Upper lobe of left lung (tissue), 6 donors: ENCODE measurements around the gene SOCS4. TPM values are rescaled to one million over a fixed set of nuclear protein-coding genes. Genes with fewer than 3 reads are reported as not detected.
"Not testable (repeated sequence)": the region's sequence is repeated elsewhere in the genome, so short reads cannot be mapped to it uniquely, and the experiment has no call there.

Experiments used
- ATAC-seq, 2 donors: fragments of 200-7000 bp; cut with Tn5 transposase; one replicate each; pipeline ENCODE4 v1.9.1; 2022; ENCODE audit warnings: mild to moderate bottlenecking in 2 of 2, moderate library complexity in 2 of 2; ENCODE audit not compliant: low FRiP score in 2 of 2
- DNase-seq, 2 donors: peaks; one replicate each; pipeline ENCODE4 v3.0.0-alpha.2; 2019 to 2020
- H3K27ac ChIP-seq, 4 donors: fragments of 200-600 bp; sonication (generic); one replicate each; pipeline ENCODE4 v1.5.1; 2016 to 2019
- H3K27me3 ChIP-seq, 4 donors: fragments of 200-600 bp; sonication (generic); one replicate each; pipeline ENCODE4 v1.5.1; 2017 to 2019
- H3K36me3 ChIP-seq, 4 donors: fragments of 200-600 bp; sonication (generic); one replicate each; pipeline ENCODE4 v1.5.1; 2016 to 2019
- H3K4me1 ChIP-seq, 4 donors: fragments of 200-600 bp; sonication (generic); one replicate each; pipeline ENCODE4 v1.5.1; 2018 to 2019
- H3K4me3 ChIP-seq, 4 donors: fragments of 200-600 bp; sonication (generic); one replicate each; pipeline ENCODE4 v1.5.1; 2017 to 2019; ENCODE audit warnings: mild to moderate bottlenecking in 2 of 4, moderate library complexity in 1 of 4
- H3K9me3 ChIP-seq, 4 donors: fragments of 200-600 bp; sonication (generic); one replicate each; pipeline ENCODE4 v1.5.1; 2018 to 2019
- EP300 ChIP-seq, 4 donors: sonication (generic); formaldehyde crosslinking; IDR thresholded peaks; one replicate each; pipeline ENCODE4 v1.5.1; 2017; ENCODE audit warnings: antibody characterized with exemption in 4 of 4, control low read depth in 2 of 4
- POLR2A ChIP-seq, 4 donors: fragments of 450-650 bp; IDR thresholded peaks; one replicate each; pipeline ENCODE4 v1.5.1; 2016 to 2017; ENCODE audit warnings: antibody characterized with exemption in 4 of 4, mild to moderate bottlenecking in 2 of 4
- POLR2AphosphoS5 ChIP-seq, 2 donors: sonication (generic); formaldehyde crosslinking; IDR thresholded peaks; one replicate each; pipeline ENCODE4 v1.5.1; 2017; ENCODE audit warnings: antibody characterized with exemption in 2 of 2
- WGBS, 2 donors: methylation state at CpG; one replicate each; pipeline ENCODE4 v1.1.5; 2017 to 2018; 5-methylcytosine and 5-hydroxymethylcytosine counted together
- total RNA-seq, 6 donors: library from RNA; depleted of rRNA in 4 of 6; stranded (reverse); fragments of >200 nt in 4 of 6; gene quantifications; one replicate each; pipeline versions ENCODE4 v1.1.0 to v1.2.1, GENCODE V29; 2016 to 2021
- TF ChIP-seq, protein P1 (sequence below), 6 experiments: fragments of 450-650 bp in 4 of 6; fragments of 200-600 bp in 2 of 6; sonication (generic) in 2 of 6; IDR thresholded peaks; one replicate each; pipeline ENCODE4 v1.5.1; 2016 to 2019; ENCODE audit warnings: antibody characterized with exemption in 6 of 6
- donor health status: DM: no; HTN: no; CAD: no; lungs with moderate emphysema.
- donor health status: DM: no; HTN: yes; CAD: no; lungs with severe emphysema.

SOCS4 gene
- total RNA-seq, 6 donors from 2014 or later, result 4.4 to 26.5 (median 18.4) TPM

DNA sequence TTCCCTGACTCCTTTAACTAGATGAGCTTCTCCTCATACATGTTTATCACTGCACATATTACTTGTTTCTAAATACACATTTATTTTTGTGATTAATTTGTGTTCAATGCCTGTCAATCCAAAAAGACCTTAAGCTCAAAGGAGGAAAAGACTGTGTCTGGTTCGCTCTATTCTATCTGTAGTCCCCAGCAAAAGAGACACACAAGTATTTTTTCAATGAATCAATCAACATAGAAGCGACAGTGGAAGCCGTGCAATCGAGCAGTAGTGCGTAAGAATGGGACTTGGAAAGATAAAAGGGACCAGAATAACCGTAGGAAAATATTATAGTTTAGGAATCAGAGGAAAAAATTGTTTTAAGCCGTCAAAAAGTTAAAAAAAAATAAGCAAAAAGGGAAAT is 1.1 kb upstream of the SOCS4 start:
- Histone ChIP-seq H3K4me1 (peaks cover 16 to 33% (median 19%) of the 10 kb centered on the region in 4 donors), H3K27ac (no peak overlapping the region), H3K27me3 (no peaks in the 10 kb centered on the region), H3K4me3 (peak overlapping the region in 2 of 4 donors; percentile 80 to 88), H3K9me3 (no peaks in the 10 kb centered on the region), H3K36me3 (no peaks in the 10 kb centered on the region)
- no peak for ATAC-seq
- no peak for DNase-seq
- TF ChIP-seq POLR2A (IDR thresholded peaks at IDR 0.05) (no peak), EP300 (IDR thresholded peaks at IDR 0.05) (no peak), POLR2AphosphoS5 (IDR thresholded peaks at IDR 0.05) (no peak)
- TF ChIP-seq, protein P1, sequence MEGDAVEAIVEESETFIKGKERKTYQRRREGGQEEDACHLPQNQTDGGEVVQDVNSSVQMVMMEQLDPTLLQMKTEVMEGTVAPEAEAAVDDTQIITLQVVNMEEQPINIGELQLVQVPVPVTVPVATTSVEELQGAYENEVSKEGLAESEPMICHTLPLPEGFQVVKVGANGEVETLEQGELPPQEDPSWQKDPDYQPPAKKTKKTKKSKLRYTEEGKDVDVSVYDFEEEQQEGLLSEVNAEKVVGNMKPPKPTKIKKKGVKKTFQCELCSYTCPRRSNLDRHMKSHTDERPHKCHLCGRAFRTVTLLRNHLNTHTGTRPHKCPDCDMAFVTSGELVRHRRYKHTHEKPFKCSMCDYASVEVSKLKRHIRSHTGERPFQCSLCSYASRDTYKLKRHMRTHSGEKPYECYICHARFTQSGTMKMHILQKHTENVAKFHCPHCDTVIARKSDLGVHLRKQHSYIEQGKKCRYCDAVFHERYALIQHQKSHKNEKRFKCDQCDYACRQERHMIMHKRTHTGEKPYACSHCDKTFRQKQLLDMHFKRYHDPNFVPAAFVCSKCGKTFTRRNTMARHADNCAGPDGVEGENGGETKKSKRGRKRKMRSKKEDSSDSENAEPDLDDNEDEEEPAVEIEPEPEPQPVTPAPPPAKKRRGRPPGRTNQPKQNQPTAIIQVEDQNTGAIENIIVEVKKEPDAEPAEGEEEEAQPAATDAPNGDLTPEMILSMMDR (IDR thresholded peaks at IDR 0.05), result no peak
- WGBS, 2 donors, result 30 to 45% methylated on average over 7 of the region's 7 CpGs

DNA sequence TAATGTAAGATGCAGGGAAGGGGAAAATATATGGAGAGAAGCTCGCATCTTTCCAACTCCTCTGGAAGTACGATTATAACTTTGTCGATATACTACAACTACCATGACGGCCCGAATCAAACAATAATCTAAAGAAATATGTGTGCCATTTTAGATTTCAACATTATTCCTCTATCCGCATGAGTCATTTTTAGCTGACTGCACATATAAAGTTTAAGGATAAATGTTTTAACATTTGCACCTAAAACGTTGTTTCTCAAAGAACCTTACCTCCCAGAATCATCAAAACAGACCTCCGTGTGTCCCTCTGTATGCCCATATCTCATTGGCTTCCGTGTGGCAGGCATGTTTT is 619 bp upstream of the SOCS4 start:
- TF ChIP-seq, protein P1 (IDR thresholded peaks at IDR 0.05), result no peak
- no peak for TF ChIP-seq EP300 (IDR thresholded peaks at IDR 0.05)
- no peak for TF ChIP-seq POLR2A (IDR thresholded peaks at IDR 0.05)
- TF ChIP-seq POLR2AphosphoS5 (IDR thresholded peaks at IDR 0.05), result no peak
- 2 to 3% methylated on average over 9 of the region's 9 CpGs for WGBS, 2 donors
- ATAC-seq, result no peak
- peak overlapping the region; percentile 86 to 93 (median 90) for H3K27ac ChIP-seq
- H3K4me1 ChIP-seq, result peaks cover 17 to 38% (median 21%) of the 10 kb centered on the region in 4 donors
- no peaks in the 10 kb centered on the region for H3K9me3 ChIP-seq
- no peaks in the 10 kb centered on the region for H3K27me3 ChIP-seq
- H3K4me3 ChIP-seq, result peak overlapping the region; percentile 27 to 90 (median 84)
- no peaks in the 10 kb centered on the region for H3K36me3 ChIP-seq
- no peak for DNase-seq

DNA sequence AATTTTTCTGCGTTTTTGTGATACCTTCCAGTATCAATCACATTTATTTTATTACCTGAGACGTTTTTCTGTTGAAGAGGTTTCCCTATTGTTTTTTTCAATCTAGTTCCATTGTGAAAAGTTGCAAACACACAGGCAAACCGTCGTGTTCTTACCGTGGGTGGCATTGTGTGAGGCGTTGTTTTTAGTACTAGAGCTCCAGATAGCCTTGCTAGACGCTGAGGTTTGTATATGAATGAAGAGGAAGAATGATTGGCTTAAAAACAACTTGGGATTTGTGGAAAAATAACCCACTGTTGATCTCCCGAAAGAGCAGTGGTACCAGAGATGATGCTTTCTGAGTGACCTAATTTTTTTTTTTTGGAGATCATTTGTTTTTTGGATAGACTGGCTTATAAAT is 1.0 kb downstream of the SOCS4 start:
- H3K4me1 ChIP-seq, result peaks cover 17 to 41% (median 21%) of the 10 kb centered on the region in 4 donors

DNA sequence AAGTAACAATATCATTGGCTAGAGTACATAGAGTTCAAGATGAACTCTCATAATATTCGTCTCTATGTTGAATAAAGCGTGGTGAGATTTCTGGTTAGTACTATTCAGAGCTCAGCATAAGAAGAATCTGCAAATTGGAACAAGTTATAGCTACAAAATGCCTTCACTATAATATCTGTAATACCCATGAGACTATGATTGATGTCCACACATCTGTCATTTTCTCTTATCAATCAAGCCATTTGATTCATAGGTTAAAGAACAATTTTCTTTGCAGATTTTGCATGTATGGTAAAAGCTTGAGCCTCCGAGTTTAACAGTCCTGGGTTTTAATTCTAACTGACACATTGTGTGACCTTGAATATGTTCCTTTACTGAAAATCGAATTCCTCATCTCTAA is 1.4 kb downstream of the SOCS4 start:
- 69 to 75% methylated on average over 4 of the region's 4 CpGs for WGBS, 2 donors
- Histone ChIP-seq H3K27ac (no peak overlapping the region), H3K36me3 (peaks cover 0 to 4% (median 0%) of the 10 kb centered on the region in 4 donors), H3K4me1 (peaks cover 17 to 41% (median 21%) of the 10 kb centered on the region in 4 donors), H3K27me3 (no peaks in the 10 kb centered on the region), H3K9me3 (no peaks in the 10 kb centered on the region), H3K4me3 (peak overlapping the region in 2 of 4 donors; percentile 80 to 90)
- DNase-seq, result no peak
- TF ChIP-seq EP300 (IDR thresholded peaks at IDR 0.05) (no peak), POLR2AphosphoS5 (IDR thresholded peaks at IDR 0.05) (no peak), POLR2A (IDR thresholded peaks at IDR 0.05) (no peak)
- TF ChIP-seq, protein P1 (IDR thresholded peaks at IDR 0.05), result no peak
- no peak for ATAC-seq

More for the DNA sequence above, 1.0 kb downstream of the SOCS4 start:
- Histone ChIP-seq H3K27ac (peak overlapping the region in 2 of 4 donors; percentile 89 to 90), H3K9me3 (no peaks in the 10 kb centered on the region), H3K36me3 (peaks cover 0 to 4% (median 0%) of the 10 kb centered on the region in 4 donors), H3K4me3 (peak overlapping the region in 3 of 4 donors; percentile 80 to 90 (median 88)), H3K27me3 (no peaks in the 10 kb centered on the region)
- 6 to 8% methylated on average over 8 of the region's 8 CpGs for WGBS, 2 donors
- TF ChIP-seq POLR2A (IDR thresholded peaks at IDR 0.05) (no peak), EP300 (IDR thresholded peaks at IDR 0.05) (no peak), POLR2AphosphoS5 (IDR thresholded peaks at IDR 0.05) (no peak)
- TF ChIP-seq, protein P1 (IDR thresholded peaks at IDR 0.05), result no peak
- ATAC-seq, result no peak
- no peak for DNase-seq

DNA sequence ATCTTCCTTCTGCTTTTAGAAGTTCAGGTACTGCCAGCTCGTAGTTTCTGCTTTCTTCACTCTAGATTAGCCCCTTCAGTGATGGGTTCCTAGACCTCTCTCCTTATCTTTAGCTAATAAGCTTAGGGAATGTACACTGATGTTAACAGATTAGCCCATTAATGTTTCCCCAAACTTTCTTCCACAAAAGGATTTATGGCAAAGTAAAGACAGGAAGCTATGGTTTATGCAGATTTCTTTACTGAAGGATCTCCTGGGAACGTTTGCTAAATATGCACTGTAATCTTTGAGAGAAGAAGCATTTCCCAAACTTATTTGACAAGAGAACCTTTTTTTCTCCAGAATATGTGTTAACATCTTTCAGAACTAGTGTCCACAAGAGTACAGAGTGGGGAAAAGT is 4.2 kb downstream of the SOCS4 start:
- peak overlapping the region in 1 of 4 donors; percentile 10 for H3K27ac ChIP-seq
- H3K4me1 ChIP-seq, result peaks cover 15 to 33% (median 17%) of the 10 kb centered on the region in 4 donors
- no peaks in the 10 kb centered on the region for H3K9me3 ChIP-seq
- H3K4me3 ChIP-seq, result no peak overlapping the region
- TF ChIP-seq POLR2A (IDR thresholded peaks at IDR 0.05) (no peak), EP300 (IDR thresholded peaks at IDR 0.05) (no peak), POLR2AphosphoS5 (IDR thresholded peaks at IDR 0.05) (no peak)
- TF ChIP-seq, protein P1 (IDR thresholded peaks at IDR 0.05), result no peak
- H3K36me3 ChIP-seq, result peaks cover 5 to 14% (median 9%) of the 10 kb centered on the region in 4 donors
- no peaks in the 10 kb centered on the region for H3K27me3 ChIP-seq
- 17 to 35% methylated on average over 2 of the region's 2 CpGs for WGBS, 2 donors
- ATAC-seq, result no peak
- DNase-seq, result no peak

DNA sequence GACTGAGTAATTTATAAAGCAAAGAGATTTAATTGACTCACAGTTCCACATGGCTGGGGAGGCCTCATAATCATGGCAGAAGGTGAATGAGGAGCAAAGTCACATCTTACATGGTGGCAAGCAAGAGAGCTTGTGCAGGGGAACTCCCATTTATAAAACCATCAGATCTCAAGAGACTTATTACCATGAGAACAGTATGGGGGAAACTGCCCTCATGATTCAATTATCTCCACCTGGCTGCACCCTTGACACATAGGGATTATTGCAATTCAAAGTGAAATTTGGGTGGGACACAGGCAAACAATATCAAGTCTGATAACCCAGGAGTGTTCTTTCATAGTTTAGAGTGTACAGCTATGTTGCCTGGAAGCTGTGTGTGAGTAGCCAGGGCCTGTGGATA is 11.0 kb downstream of the SOCS4 start:
- not testable (repeated sequence) for H3K9me3 ChIP-seq, H3K27me3 ChIP-seq, H3K27ac ChIP-seq, ATAC-seq, DNase-seq, H3K4me3 ChIP-seq, H3K4me1 ChIP-seq
- peaks cover 8 to 27% (median 18%) of the 10 kb centered on the region in 4 donors for H3K36me3 ChIP-seq
